Caco-2 (cell line): ENCODE results near the gene ANKRD44. TPM values are rescaled to one million over a fixed set of nuclear protein-coding genes. Genes with fewer than 3 reads are reported as not detected.

ENCODE experiments used
- BruUV-seq: library from RNA; stranded (reverse); fragments of 400-500 nt; replicated peaks from 2 replicates; lab custom pipeline; 2021; lab: Mats Ljungman, UMichigan
- CTCF ChIA-PET: fragments of 300-600 bp; sonication (Branson Sonifier 250); formaldehyde crosslinking; loops from one replicate; lab custom pipeline; 2022; ENCODE audit warnings: antibody characterized with exemption; lab: Charles Lee
- POLR2A ChIA-PET: fragments of 300-600 bp; sonication (Branson Sonifier 250); formaldehyde crosslinking; loops from one replicate; lab custom pipeline; 2022; ENCODE audit warnings: antibody characterized with exemption; lab: Charles Lee
- DNase-seq, 2 experiments: peaks; one replicate each; pipeline versions ENCODE4 v3.0.0 to v3.0.0-alpha.2; 2020 to 2022
- H3K27me3 ChIP-seq: replicated peaks from 2 replicates; pipeline ENCODE4 v1.6.0; 2011; ENCODE audit warnings: low read length; ENCODE audit not compliant: control insufficient read depth, insufficient read depth
- H3K36me3 ChIP-seq: 2 replicates; pipeline ENCODE4 v1.5.1; 2011; ENCODE audit warnings: low read length; ENCODE audit not compliant: control insufficient read depth, insufficient read depth
- H3K4me1 ChIP-seq: fragments of 250-450 bp; sonication (Bioruptor Pico); 2 replicates; pipeline ENCODE4 v1.5.1; 2020; ENCODE audit warnings: mild to moderate bottlenecking
- H3K4me3 ChIP-seq: 2 replicates; pipeline ENCODE4 v1.5.1; 2011; ENCODE audit warnings: low read depth, mild to moderate bottlenecking, control low read depth, low read length
- H3K9me3 ChIP-seq: fragments of 250-450 bp; sonication (Bioruptor Pico); 2 replicates; pipeline ENCODE4 v1.5.1; 2020; ENCODE audit warnings: mild to moderate bottlenecking, moderate library complexity
- H3K27ac Mint-ChIP-seq: one replicate; pipeline ENCODE4 v1.8.0; 2022; ENCODE audit warnings: mixed read lengths; ENCODE audit not compliant: unreplicated experiment
- H3K27me3 Mint-ChIP-seq: one replicate; pipeline ENCODE4 v1.8.0; 2022; ENCODE audit warnings: mixed read lengths; ENCODE audit not compliant: insufficient read depth, unreplicated experiment
- H3K36me3 Mint-ChIP-seq: one replicate; pipeline ENCODE4 v1.8.0; 2022; ENCODE audit warnings: mild to moderate bottlenecking, mixed read lengths; ENCODE audit not compliant: insufficient read depth, unreplicated experiment
- H3K4me1 Mint-ChIP-seq: one replicate; pipeline ENCODE4 v1.8.0; 2022; ENCODE audit warnings: low read depth, mixed read lengths; ENCODE audit not compliant: unreplicated experiment
- H3K4me3 Mint-ChIP-seq: one replicate; pipeline ENCODE4 v1.8.0; 2022; ENCODE audit warnings: mild to moderate bottlenecking, moderate library complexity, mixed read lengths; ENCODE audit not compliant: unreplicated experiment
- H3K9me3 Mint-ChIP-seq: one replicate; pipeline ENCODE4 v1.8.0; 2022; ENCODE audit warnings: mixed read lengths; ENCODE audit not compliant: unreplicated experiment
- intact Hi-C: fragments of 100-400 bp; cut with micrococcal nuclease; formaldehyde crosslinking; loops from one replicate; pipeline ENCODE4 v1.10.0; 2022; ENCODE audit not compliant: unreplicated experiment
- total RNA-seq: library from RNA; stranded (reverse); gene quantifications from 2 replicates; pipeline ENCODE4 v1.2.3, GENCODE V29; 2022
- TF ChIP-seq, protein P1 (sequence below), 2 experiments: fragments of 200-600 bp in 1 of 2; IDR thresholded peaks; 1 replicate in 1 of 2; 2 replicates in 1 of 2; pipeline versions ENCODE4 v1.5.1 to v1.8.0; 2011 to 2022; ENCODE audit warnings: antibody characterized with exemption in 1 of 2, control low read depth in 1 of 2, inconsistent platforms in 1 of 2, low read depth in 1 of 2, low read length in 1 of 2, mild to moderate bottlenecking in 1 of 2, moderate library complexity in 1 of 2; ENCODE audit not compliant: insufficient read depth in 1 of 2, severe bottlenecking in 1 of 2, unreplicated experiment in 1 of 2

ANKRD44 gene
- total RNA-seq, 1 experiment from 2014 or later, result 1.0 TPM

DNA sequence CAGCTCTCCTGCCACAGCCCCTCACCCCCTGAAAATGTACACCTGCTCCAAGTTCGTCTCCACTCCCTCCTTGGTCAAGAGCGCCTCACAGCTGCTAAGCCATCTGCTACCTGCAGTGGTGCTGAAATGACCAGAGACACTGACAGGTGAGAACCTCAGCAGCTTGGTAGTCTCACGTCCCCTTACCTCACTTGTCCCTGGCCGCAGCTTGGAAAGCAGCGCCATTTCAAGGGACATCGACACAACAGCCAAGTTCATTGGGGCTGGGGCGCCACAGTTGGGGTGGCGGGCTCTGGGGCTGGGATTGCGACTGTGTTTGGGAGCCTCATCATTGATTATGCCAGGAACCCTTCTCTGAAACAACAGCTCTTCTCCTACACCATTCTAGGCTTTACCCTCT, 47.5 kb downstream of the ANKRD44 start:
- no peak overlapping the region for H3K27ac Mint-ChIP-seq
- Histone ChIP-seq H3K27me3 (no peaks in the 10 kb centered on the region; the same call in 1 of the 2 replicates), H3K4me3 (no peak overlapping the region), H3K9me3 (no peaks in the 10 kb centered on the region), H3K36me3 (no peaks in the 10 kb centered on the region), H3K4me1 (no peaks in the 10 kb centered on the region)
- POLR2A ChIA-PET, result no interaction called here
- H3K4me1 Mint-ChIP-seq, result no peaks in the 10 kb centered on the region
- no TSS peak for BruUV-seq
- intact Hi-C loops, result no loop called here
- DNase-seq, result no peak
- CTCF ChIA-PET, result no interaction called here
- H3K9me3 Mint-ChIP-seq, result no peaks in the 10 kb centered on the region
- H3K36me3 Mint-ChIP-seq, result no peaks in the 10 kb centered on the region
- H3K4me3 Mint-ChIP-seq, result no peak overlapping the region
- TF ChIP-seq, protein P1, sequence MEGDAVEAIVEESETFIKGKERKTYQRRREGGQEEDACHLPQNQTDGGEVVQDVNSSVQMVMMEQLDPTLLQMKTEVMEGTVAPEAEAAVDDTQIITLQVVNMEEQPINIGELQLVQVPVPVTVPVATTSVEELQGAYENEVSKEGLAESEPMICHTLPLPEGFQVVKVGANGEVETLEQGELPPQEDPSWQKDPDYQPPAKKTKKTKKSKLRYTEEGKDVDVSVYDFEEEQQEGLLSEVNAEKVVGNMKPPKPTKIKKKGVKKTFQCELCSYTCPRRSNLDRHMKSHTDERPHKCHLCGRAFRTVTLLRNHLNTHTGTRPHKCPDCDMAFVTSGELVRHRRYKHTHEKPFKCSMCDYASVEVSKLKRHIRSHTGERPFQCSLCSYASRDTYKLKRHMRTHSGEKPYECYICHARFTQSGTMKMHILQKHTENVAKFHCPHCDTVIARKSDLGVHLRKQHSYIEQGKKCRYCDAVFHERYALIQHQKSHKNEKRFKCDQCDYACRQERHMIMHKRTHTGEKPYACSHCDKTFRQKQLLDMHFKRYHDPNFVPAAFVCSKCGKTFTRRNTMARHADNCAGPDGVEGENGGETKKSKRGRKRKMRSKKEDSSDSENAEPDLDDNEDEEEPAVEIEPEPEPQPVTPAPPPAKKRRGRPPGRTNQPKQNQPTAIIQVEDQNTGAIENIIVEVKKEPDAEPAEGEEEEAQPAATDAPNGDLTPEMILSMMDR (IDR thresholded peaks at IDR 0.05; ENCODE audit: insufficient read depth in 1 of 2, low read depth in 1 of 2, low read length in 1 of 2, severe bottlenecking in 1 of 2, unreplicated experiment in 1 of 2), result no peak
- H3K27me3 Mint-ChIP-seq, result peaks cover 14% of the 10 kb centered on the region

DNA sequence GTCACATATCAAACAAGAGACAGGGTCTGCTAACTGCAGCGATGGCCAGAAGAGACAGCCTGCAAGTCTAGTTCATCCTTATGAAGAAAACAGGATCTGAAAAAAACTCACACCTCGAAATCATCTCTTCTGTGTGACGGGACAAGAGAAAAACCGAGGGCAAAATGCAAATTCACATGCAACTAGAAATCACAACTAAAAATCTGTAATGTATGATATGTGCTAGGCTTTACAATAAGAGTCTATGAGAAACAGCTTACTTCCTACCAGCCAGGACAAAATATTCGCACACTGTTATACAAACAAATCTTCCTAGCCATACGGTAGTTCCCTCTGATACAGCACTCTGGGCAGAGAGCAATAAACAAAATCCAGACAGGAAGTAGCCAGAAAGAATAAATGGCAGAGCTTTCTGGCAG, 48.8 kb downstream of the ANKRD44 start:
- Mint-ChIP-seq H3K27me3 (peaks cover 8% of the 10 kb centered on the region), H3K36me3 (no peaks in the 10 kb centered on the region), H3K4me3 (no peak overlapping the region), H3K9me3 (no peaks in the 10 kb centered on the region), H3K4me1 (no peaks in the 10 kb centered on the region), H3K27ac (no peak overlapping the region)
- intact Hi-C loops, result no loop called here
- Histone ChIP-seq H3K36me3 (no peaks in the 10 kb centered on the region), H3K4me3 (no peak overlapping the region), H3K27me3 (no peaks in the 10 kb centered on the region), H3K4me1 (no peaks in the 10 kb centered on the region), H3K9me3 (no peaks in the 10 kb centered on the region)
- POLR2A ChIA-PET, result no interaction called here
- no peak for DNase-seq
- no TSS peak for BruUV-seq
- TF ChIP-seq, protein P1 (IDR thresholded peaks at IDR 0.05; ENCODE audit: insufficient read depth in 1 of 2, low read depth in 1 of 2, low read length in 1 of 2, severe bottlenecking in 1 of 2, unreplicated experiment in 1 of 2), result no peak
- CTCF ChIA-PET, result no interaction called here

DNA sequence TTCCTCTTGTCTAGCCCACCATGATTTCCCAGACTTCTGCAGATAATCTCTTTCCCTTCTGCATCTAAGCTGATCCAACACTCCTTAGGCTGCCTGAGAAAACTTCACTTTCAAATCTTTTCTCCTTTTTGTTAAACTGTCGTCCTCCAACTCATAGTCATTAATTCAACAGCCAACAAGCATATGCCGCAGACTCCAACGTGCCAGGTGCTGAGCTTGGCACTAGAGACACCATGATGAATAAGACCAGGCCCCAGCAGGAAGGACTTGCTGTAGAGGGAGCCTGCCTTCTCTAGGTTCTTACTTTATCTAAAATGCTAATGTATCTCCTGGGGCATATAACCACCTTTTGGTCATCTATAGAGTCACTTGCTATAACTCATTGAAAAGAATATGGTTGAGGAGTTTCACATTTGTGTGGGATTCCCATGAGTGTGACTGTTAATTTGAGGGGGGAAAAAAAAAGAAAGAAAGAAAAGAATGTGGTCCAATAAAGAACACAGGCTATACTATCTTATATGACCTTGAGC, 51.0 kb downstream of the ANKRD44 start:
- intact Hi-C loops, result no loop called here
- POLR2A ChIA-PET, result no interaction called here
- Histone ChIP-seq H3K36me3 (no peaks in the 10 kb centered on the region), H3K4me3 (no peak overlapping the region), H3K27me3 (no peaks in the 10 kb centered on the region), H3K4me1 (no peaks in the 10 kb centered on the region), H3K9me3 (no peaks in the 10 kb centered on the region)
- no peaks in the 10 kb centered on the region for H3K4me1 Mint-ChIP-seq
- BruUV-seq, result no TSS peak
- H3K36me3 Mint-ChIP-seq, result no peaks in the 10 kb centered on the region
- CTCF ChIA-PET, result no interaction called here
- no peak overlapping the region for H3K27ac Mint-ChIP-seq
- peaks cover 2% of the 10 kb centered on the region for H3K27me3 Mint-ChIP-seq
- no peak overlapping the region for H3K4me3 Mint-ChIP-seq
- TF ChIP-seq, protein P1 (IDR thresholded peaks at IDR 0.05; ENCODE audit: insufficient read depth in 1 of 2, low read depth in 1 of 2, low read length in 1 of 2, severe bottlenecking in 1 of 2, unreplicated experiment in 1 of 2), result no peak
- no peaks in the 10 kb centered on the region for H3K9me3 Mint-ChIP-seq
- no peak for DNase-seq
